HEK293T (cell line): ENCODE results near the gene TMPRSS2.

Experiments used
- CTCF ChIA-PET: fragments of 350-600 bp; formaldehyde crosslinking; extraction: SDS; loops from one replicate; lab custom pipeline; 2021; ENCODE audit warnings: antibody characterized with exemption, inconsistent platforms; lab: Yijun Ruan, JAX
- POLR2A ChIA-PET: fragments of 350-600 bp; formaldehyde crosslinking; extraction: SDS; loops from one replicate; lab custom pipeline; 2020; ENCODE audit warnings: antibody characterized with exemption, inconsistent platforms; lab: Yijun Ruan, JAX
- DNase-seq: peaks from one replicate; pipeline ENCODE4 v3.0.0; 2012; ENCODE audit warnings: mixed read lengths; ENCODE audit errors: extremely low spot score
- ARNT ChIP-seq: fragments of 450-650 bp; IDR thresholded peaks from 2 replicates; pipeline ENCODE4 v1.6.1; 2017; ENCODE audit warnings: mild to moderate bottlenecking
- BHLHE40 ChIP-seq: fragments of 450-650 bp; IDR thresholded peaks from 2 replicates; pipeline ENCODE4 v1.6.1; 2016; ENCODE audit warnings: mild to moderate bottlenecking, moderate library complexity, borderline replicate concordance
- CTBP1 ChIP-seq: fragments of 450-650 bp; IDR thresholded peaks from 2 replicates; pipeline ENCODE4 v1.6.1; 2016; ENCODE audit warnings: borderline replicate concordance
- ELF4 ChIP-seq: fragments of 450-650 bp; IDR thresholded peaks from 2 replicates; pipeline ENCODE4 v1.6.1; 2017; ENCODE audit warnings: antibody characterized with exemption
- FOXA1 ChIP-seq: fragments of 450-650 bp; IDR thresholded peaks from 2 replicates; pipeline ENCODE4 v1.6.1; 2016; ENCODE audit warnings: mild to moderate bottlenecking
- FOXK2 ChIP-seq: fragments of 450-650 bp; IDR thresholded peaks from 2 replicates; pipeline ENCODE4 v1.6.1; 2016; ENCODE audit warnings: mild to moderate bottlenecking
- FOXM1 ChIP-seq: fragments of 450-650 bp; IDR thresholded peaks from 2 replicates; pipeline ENCODE4 v1.6.1; 2017; ENCODE audit warnings: mild to moderate bottlenecking, borderline replicate concordance
- HDGF ChIP-seq: fragments of 450-650 bp; IDR thresholded peaks from 2 replicates; pipeline ENCODE4 v1.6.1; 2017; ENCODE audit warnings: antibody characterized with exemption, borderline replicate concordance
- L3MBTL2 ChIP-seq: fragments of 450-650 bp; conservative IDR thresholded peaks from 2 replicates; pipeline ENCODE4 v1.6.1; 2016; ENCODE audit warnings: mild to moderate bottlenecking
- LEF1 ChIP-seq: fragments of 450-650 bp; IDR thresholded peaks from 2 replicates; pipeline ENCODE4 v1.6.1; 2017; ENCODE audit warnings: mild to moderate bottlenecking, borderline replicate concordance
- NFRKB ChIP-seq: fragments of 450-650 bp; IDR thresholded peaks from 2 replicates; pipeline ENCODE4 v1.6.1; 2016; ENCODE audit warnings: mild to moderate bottlenecking, moderate library complexity
- SP1 ChIP-seq: fragments of 450-650 bp; IDR thresholded peaks from 2 replicates; pipeline ENCODE4 v1.6.1; 2017
- SUZ12 ChIP-seq: fragments of 450-650 bp; IDR thresholded peaks from 2 replicates; pipeline ENCODE4 v1.6.1; 2016; ENCODE audit warnings: mild to moderate bottlenecking
- TARDBP ChIP-seq: fragments of 450-650 bp; IDR thresholded peaks from 2 replicates; pipeline ENCODE4 v1.6.1; 2016
- ZNF384 ChIP-seq: fragments of 450-650 bp; IDR thresholded peaks from 2 replicates; pipeline ENCODE4 v1.6.1; 2016
- TF ChIP-seq, protein P1 (sequence below): fragments of 450-650 bp; IDR thresholded peaks from 2 replicates; pipeline ENCODE4 v1.6.1; 2016

Gene TMPRSS2

DNA sequence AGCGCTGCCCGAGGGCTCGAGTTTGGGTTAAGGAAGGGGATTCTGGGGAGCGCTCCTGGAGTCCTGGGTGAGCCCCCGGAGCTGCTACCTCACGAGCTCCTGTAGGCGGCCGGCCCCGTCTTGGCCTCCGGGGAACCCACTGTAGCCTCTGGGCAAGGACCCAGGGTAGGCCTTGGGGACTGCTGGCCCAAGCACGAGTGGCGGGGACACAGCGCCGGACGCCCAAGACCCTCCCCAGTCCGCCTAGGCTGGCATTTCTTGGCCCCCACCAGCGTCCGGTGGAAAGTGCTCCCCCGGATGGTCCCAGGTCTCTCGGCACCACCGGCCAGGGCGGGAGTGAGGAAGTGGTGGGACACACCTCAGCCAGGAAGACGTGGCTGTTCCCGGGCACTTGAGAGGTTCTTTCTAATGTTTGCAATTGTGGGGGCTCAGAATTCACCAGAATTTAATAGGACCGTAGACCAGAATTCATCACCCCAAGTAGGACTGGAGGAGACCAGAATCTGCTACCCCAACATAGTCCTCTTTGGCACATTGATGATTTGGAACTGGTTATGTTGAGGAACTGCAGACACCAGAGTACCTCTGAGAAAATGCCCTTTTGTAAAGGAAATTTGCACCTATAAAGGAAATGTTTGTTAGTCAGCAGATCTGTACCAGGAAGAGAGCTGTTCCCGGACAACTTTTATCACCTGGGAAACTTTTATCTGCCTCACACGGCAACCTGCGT lies 622 bp upstream of the TMPRSS2 start:
- CTCF ChIA-PET: interaction anchor here (0.5 kb wide), 1 partner anchor 287 kb away, joined by 4 read pairs; no protein-coding TSS in a partner anchor
- TF ChIP-seq ARNT (no peak), FOXA1 (no peak), FOXK2 (no peak), LEF1 (no peak), ZNF384 (no peak), TARDBP (no peak), FOXM1 (no peak)
- POLR2A ChIA-PET: no interaction called here
- DNase-seq: no peak

DNA sequence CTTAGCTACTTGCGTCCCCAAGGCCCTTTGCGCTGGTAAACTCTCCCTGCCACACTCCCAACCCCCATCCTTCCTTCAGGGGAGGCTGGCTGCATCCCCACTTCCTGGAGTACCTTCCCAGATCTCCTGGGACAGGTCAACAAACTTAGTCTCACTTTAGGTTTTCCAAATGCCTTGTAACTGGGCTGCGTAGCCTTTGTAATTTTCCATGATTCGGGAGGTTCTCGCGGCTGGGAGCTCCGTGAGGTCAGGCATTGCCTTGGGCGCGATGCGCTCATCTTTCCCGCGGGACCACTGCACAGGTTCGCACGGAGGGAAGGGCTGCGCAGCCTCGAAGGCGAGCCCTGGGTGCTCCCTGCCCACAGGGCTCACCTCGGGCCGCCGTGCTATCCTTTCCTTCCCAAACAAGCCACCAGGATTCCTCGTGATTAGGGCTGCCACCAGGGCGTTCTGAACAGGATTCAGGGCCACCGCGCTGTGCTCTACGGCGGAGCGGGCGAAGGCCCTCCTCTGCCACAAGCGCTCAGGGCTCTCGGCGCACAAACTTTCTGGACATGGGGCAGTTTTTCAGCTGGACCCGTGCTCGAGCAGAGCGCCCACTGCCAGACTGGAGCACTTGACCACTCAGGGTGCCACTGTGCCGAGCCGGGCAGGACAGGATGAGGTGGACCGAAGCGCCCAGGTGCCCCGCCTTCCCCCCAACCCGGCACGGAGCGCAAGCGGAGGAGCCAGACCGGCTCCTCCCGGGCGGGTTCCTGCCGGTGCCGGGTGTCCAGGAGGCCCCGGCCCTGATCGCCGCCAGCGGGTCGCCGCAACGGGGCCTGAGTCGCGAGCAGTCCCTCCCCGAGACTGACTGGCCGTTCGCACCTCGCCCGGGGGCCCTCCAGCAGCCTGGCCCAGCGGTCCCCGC lies 1.1 kb downstream of the TMPRSS2 start:
- POLR2A ChIA-PET: no interaction called here
- DNase-seq: no peak

DNA sequence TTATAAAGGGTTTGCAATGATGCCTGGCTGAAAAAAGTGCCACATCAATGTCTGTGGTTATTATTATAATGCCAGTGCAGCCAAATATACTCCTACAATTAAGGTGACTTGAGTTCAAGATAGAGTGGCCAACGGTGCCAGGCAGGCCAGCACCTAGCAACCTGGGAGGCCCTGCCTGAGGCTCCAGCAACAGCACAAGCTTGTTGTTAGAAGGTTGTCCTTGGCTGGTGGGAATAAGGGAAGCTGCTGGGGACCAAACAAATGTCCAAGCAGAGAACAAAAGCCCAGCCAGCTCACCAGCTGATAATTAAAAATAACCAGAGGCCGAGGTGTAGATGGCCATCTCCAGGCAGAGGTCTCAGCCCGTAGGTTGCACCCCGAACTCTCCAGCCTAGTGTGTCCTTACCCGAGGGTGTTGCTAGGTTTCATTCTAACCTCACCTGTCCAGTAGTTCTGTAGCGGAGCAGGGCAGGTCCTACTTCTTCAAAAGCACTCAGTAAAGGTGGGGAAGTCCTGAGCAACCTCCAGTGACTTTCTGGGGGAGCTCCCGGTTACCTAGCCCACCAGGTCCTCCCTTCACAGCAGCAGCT lies 1.9 kb downstream of the TMPRSS2 start:
- ChIA-PET CTCF (interaction anchor here (1.0 kb wide), 1 partner anchor 43 kb away, joined by 3 read pairs; no protein-coding TSS in a partner anchor), POLR2A (no interaction called here)
- no peak for TF ChIP-seq SUZ12
- DNase-seq: no peak

More for the DNA sequence above, 1.1 kb downstream of the TMPRSS2 start:
- TF ChIP-seq ELF4 (no peak), ZNF384 (no peak), CTBP1 (no peak)
- CTCF ChIA-PET: interaction anchor here (1.0 kb wide), 1 partner anchor 44 kb away, joined by 3 read pairs; no protein-coding TSS in a partner anchor

DNA sequence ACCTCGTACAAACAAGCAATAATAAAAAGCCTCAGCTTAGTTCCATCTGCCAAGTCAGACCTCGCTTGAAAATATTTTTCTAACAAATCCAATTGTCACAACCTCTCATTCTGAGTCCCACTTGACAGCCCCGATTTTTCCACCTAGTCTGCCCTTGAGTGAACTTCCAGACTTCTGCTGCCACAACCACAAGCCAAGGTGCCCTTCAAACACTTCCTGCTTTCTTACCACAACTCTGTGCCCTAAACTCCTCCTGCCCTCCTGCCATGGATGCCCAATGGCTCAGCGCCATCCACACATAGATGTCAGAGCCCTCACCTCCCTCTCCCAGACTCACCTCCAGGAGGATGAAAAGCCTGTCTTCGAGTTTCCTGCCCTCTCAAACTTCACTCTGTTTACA lies 3.9 kb downstream of the TMPRSS2 start:
- ChIA-PET POLR2A (no interaction called here), CTCF (no interaction called here)
- DNase-seq: no peak
- TF ChIP-seq L3MBTL2 (no peak), SP1 (no peak), LEF1 (no peak), CTBP1 (no peak), BHLHE40 (no peak), SUZ12 (no peak), NFRKB (no peak), ELF4 (no peak), TARDBP (no peak), FOXM1 (no peak), HDGF (no peak), FOXA1 (no peak), ZNF384 (no peak)
- TF ChIP-seq, protein P1, sequence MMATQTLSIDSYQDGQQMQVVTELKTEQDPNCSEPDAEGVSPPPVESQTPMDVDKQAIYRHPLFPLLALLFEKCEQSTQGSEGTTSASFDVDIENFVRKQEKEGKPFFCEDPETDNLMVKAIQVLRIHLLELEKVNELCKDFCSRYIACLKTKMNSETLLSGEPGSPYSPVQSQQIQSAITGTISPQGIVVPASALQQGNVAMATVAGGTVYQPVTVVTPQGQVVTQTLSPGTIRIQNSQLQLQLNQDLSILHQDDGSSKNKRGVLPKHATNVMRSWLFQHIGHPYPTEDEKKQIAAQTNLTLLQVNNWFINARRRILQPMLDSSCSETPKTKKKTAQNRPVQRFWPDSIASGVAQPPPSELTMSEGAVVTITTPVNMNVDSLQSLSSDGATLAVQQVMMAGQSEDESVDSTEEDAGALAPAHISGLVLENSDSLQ: no peak

DNA sequence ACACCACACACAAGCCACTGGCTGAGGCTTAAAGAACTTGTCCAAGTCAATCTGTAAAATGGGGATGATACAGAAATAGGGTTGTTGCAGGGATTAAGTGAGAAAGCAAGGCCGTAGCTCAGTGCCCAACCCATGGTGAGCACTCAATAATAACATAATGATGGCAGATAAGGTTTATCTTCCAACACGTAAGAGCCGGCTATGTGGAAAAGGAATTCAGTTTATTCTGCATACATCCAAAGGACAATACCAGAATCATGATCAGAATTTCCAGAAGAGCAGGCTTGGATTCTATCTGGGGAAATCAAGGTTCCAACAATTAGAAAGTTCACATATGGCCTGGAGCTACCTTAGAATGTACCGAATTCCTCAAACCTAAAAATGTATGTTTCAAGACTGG lies 4.6 kb downstream of the TMPRSS2 start:
- TF ChIP-seq BHLHE40: no peak
- TF ChIP-seq, protein P1: no peak
- TF ChIP-seq ARNT: no peak
- no peak for TF ChIP-seq L3MBTL2
- DNase-seq: no peak
- ChIA-PET CTCF (no interaction called here), POLR2A (no interaction called here)

DNA sequence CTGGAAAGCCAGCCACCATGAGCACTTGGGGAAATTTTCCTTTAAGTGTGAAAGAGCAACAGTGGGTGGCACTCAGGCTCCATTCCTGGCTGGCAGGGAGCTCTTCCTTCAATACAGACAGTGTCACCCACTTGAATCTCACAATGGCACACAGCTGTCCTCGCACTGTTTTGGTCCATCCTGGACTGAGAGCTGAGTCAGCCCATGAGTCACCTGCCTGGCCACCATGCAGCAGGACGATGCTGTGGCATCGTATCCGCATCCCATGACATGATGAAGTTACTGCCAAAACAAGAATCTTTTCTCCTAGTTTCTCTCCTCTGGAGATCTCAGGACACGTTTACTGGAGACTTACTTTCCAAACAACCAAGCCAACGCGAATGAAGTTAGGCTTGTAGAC lies 6.0 kb downstream of the TMPRSS2 start:
- ChIA-PET CTCF (no interaction called here), POLR2A (no interaction called here)
- DNase-seq: no peak

More for the DNA sequence above, 6.0 kb downstream of the TMPRSS2 start:
- TF ChIP-seq FOXK2: no peak
- no peak for TF ChIP-seq BHLHE40
- no peak for TF ChIP-seq NFRKB
- TF ChIP-seq, protein P1: no peak
- no peak for TF ChIP-seq ZNF384
- no peak for TF ChIP-seq FOXA1
- TF ChIP-seq ARNT: no peak
- TF ChIP-seq L3MBTL2: no peak
- no peak for TF ChIP-seq FOXM1
- TF ChIP-seq LEF1: no peak
- no peak for TF ChIP-seq ELF4
- no peak for TF ChIP-seq SUZ12
- TF ChIP-seq CTBP1: no peak
- TF ChIP-seq HDGF: no peak
- no peak for TF ChIP-seq SP1
- no peak for TF ChIP-seq TARDBP
